GM19397 (cell line): ENCODE measurements around the gene ZNF473.

Source experiments
- ATAC-seq: cut with Tn5 transposase; IDR thresholded peaks from one replicate; pipeline ENCODE4 v1.9.1; 2021; ENCODE audit warnings: mild to moderate bottlenecking, moderate library complexity; ENCODE audit not compliant: unreplicated experiment

Gene ZNF473

GRCh38 chr19:50003254-50003788 lies 22.5 kb upstream of the ZNF473 start:
- no peak for ATAC-seq

- ATAC-seq = no peak
Observed at GRCh38 chr19:50003810-50004419, 21.9 kb upstream of the ZNF473 start.

- no peak for ATAC-seq
Observed at GRCh38 chr19:50005428-50005827, 20.4 kb upstream of the ZNF473 start.

DNA sequence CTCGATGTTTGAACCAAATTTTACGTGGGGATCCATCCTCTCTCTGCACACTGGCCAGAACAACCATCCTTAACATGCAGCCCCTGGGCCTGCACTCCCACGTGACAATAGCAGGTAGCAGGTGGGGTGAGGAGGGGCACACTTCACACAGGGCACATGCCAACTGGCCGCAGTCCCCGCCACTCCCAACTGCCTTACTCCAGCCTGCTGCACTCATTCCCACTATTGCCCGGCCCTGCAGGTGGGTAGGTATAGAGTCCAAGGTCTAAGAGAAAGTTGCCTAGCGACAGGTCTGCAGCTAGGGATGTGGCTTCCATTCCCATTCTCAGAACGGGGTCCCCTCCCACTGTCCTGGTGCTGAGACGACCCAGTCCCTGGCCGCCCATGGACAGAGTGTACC lies 18.6 kb upstream of the ZNF473 start:
- no peak for ATAC-seq

GRCh38 chr19:50007947-50008346 lies 17.9 kb upstream of the ZNF473 start:
- no peak for ATAC-seq

DNA sequence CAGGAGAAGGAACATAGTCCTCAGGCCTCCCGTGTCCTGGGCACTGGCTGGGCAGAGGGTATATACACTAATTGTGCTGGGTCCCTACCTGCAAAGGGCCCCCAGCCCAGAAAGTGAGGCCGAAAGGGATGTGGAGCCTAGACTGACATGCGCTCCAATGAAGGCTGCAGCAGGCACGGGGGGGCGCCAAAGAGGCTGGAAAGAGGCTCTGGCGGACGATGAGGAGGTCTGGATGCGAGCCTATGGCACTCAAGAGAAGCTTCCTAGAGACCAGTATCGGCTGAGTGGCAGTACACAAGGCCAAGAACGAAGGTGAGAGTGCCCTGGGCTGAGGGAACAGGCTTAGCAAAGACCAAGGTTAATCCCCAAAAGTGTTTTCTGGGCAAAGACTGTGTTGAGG lies 17.3 kb upstream of the ZNF473 start:
- ATAC-seq = no peak

- ATAC-seq = no peak
Observed at GRCh38 chr19:50016225-50016807, 9.5 kb upstream of the ZNF473 start.

GRCh38 chr19:50020481-50020880 lies 5.3 kb upstream of the ZNF473 start:
- no peak for ATAC-seq

GRCh38 chr19:50022823-50023222 lies 3.0 kb upstream of the ZNF473 start:
- ATAC-seq = no peak

DNA sequence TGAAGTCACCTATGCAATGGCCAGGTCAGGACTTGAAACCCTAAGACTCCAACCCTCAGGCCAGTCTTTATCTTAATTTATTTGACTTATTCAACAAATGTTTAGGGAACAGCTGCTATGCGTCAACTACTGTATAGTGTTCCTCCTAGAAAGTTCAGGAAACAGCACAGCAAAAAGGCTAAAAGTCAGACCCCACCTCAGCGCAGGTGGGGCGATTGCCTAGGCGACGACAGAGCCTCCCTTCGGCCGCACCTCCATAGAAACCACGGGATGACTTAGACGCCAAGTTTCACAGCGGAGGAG lies 1.1 kb upstream of the ZNF473 start:
- peak; percentile 3 for ATAC-seq

DNA sequence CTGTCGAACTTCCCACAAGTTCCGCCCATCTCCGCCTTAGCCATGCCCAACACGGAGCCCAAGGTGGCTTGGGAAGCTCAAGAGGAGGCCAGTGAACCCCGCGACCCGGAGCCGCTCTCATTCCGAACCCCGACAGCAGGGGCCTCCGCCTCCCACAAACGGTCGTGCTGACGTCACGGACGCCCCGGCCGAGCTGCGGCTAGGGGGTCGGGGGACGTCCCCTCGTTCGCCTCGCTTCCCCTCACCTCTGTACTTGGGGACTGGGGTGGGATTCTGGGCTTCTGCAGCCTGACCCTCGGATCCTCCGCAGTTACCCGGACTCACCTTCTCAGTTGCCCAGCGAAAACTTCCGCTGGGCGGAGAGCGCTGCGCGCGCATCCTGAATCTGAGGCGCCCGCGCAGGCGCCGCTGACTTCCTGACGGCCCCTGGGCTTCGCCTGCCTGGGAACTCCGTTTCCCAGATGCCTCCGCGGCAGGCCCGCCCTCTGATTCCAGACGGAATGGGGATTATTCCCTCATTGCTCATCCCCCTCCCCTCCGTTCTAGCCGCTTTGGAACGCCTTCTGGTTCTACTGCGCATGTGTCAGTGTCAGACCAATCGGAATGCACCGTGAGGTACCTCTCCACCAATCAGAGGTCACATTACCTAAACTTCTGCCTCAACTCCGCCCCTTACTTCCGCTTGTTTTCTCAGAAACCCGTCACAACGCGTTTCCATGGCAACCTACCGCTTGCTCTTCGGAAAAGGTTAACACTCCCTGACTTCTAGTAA lies 597 bp upstream of the ZNF473 start, which contains the start of gene VRK3:
VRK3 (minus strand) TSS at position 351 of the 772 bp plus-strand sequence. CDS start 9,210 bp downstream, outside the sequence.
- ATAC-seq = peak; percentile 84

- ATAC-seq = no peak
Observed at GRCh38 chr19:50026550-50026906, 723 bp downstream of the ZNF473 start.

DNA sequence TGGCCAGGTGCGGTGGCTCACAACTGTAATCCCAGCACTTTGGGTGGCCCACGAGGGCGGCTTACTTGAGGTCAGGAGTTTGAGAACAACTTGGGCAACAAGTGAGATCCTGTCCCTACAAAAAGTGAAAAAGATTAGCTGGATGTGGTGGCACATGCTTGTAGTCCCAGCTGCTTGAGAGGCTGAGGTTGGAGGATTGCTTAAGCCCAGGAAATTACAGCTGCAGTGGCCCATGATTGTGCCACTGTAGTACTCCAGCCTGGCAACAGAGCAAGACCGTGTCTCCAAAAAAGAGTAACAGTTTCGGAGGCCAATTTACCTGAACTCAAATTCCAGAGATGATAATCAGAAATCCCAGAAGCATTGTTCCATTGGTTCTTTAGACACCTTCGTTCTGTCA lies 4.4 kb downstream of the ZNF473 start:
- no peak for ATAC-seq

GRCh38 chr19:50030937-50031336 lies 5.1 kb downstream of the ZNF473 start:
- ATAC-seq = no peak

GRCh38 chr19:50036908-50037307 lies 11.1 kb downstream of the ZNF473 start:
- no peak for ATAC-seq

DNA sequence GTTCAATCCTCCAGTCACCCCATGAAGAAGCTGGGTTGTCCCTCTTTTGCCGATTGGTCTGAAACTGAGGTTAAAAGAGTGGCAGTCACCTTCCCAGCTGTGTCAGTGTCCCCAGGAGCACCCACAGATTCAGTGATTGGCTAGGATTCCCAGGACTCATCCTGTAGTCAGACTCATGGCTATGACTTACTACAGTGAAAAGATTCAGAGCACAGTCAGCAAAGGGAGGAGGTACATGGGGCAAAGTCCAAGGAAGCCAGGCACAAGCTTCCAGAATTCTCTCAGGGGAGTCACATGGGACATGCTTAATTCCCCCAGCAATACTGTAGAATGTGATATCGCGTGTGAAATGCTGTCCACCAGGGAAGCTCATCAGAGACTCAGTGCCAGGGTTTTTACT lies 14.2 kb downstream of the ZNF473 start:
- ATAC-seq = no peak

DNA sequence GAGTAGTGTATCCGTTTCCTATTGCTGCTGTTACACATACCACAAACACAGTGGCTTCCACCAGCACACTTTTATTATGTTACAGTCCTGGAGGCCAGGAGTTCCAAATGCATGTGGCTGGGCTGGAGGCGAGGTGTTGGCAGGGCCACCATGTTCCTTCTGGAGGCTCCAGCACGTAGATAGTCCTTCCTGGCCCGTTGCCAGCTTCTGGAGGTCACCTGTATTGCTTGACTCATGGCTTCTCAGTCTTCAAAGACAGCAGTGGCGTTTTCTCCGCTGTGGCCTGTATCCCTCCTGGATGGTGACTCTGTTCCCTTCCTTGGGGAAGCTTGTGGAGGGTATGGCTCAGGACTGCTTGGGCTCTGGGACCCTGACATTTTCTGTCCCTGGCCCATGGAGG lies 15.2 kb downstream of the ZNF473 start:
- no peak for ATAC-seq

DNA sequence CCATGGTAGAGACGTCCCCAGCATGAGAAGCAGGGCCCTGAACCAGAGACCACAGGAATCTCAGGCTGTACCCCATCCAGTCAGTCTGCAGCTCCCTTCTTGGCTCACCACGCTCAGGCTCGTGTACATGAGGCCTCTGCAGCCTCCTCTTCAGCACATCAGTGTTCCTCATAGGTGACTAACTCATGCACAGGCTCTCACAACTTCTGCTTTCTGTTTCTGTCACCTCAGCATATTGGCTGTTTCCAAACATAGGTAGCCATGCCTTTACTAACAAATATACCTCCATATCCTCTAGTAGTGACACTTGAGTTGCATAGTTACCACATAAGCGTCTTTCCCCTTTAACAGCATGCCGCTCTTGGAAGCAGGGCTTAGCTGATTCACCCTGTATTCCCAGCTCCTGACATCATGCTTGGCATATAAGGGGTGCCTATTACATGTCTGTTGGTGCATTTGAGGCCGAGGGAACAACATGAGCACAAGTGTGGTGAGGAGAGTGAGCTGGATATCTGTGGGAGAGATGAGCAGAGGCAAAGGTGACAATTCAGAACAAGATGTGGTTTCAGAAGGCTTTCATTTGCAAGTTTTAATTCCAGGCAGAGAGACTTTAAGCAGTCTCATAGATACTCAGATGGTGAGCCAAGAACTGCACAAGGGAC lies 16.7 kb downstream of the ZNF473 start:
- ATAC-seq = no peak

DNA sequence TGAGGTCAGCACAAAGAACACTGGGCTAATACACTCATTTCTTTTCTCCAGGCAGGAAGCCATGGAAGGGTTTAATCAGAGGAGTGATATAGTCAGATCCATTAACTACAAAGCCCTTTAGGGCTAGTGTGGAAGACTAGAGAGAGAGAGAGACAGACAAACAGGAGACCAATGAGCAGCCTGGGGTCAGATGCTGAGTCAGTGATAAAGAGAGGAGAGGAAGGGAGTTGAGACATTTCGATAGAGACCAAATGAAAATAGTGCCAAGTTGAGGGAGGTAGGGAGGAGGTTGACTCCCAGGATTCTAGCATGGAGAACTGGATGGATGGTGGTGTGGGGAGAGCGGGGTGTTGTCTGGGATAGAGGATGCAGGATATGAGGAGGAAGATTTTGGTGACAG lies 18.2 kb downstream of the ZNF473 start:
- no peak for ATAC-seq

DNA sequence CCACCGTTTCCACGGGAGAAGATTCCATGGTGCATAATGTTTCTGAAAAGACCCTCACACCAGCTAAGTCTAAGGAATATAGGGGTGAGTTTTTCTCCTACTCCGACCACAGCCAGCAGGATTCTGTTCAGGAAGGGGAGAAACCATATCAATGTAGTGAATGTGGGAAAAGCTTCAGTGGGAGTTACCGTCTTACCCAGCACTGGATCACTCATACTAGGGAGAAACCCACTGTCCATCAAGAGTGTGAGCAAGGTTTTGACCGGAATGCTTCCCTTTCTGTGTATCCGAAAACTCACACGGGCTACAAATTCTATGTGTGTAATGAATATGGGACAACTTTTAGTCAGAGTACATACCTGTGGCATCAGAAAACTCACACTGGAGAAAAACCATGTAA lies 19.1 kb downstream of the ZNF473 start:
- no peak for ATAC-seq

GRCh38 chr19:50046649-50047503 lies 21.1 kb downstream of the ZNF473 start:
- ATAC-seq = no peak
